Activated naive CD8-positive, alpha-beta T cell treated with anti-CD3 and anti-CD28 coated beads for 36 hours (primary cell): ENCODE data around the gene CENPV. TPM values are rescaled to one million over a fixed set of nuclear protein-coding genes. Genes with fewer than 3 reads are reported as not detected.
"Not testable (repeated sequence)": the region's sequence is repeated elsewhere in the genome, so short reads cannot be mapped to it uniquely, and the experiment has no call there.

Experiments used
- DNase-seq: peaks from one replicate; pipeline ENCODE4 v3.0.0; 2021
- H3K27ac Mint-ChIP-seq: one replicate; pipeline ENCODE4 v1.8.0; 2022; ENCODE audit warnings: mild to moderate bottlenecking, moderate library complexity, mixed read lengths
- H3K27me3 Mint-ChIP-seq: one replicate; pipeline ENCODE4 v1.8.0; 2022; ENCODE audit warnings: mild to moderate bottlenecking, mixed read lengths
- H3K36me3 Mint-ChIP-seq: one replicate; pipeline ENCODE4 v1.8.0; 2021; ENCODE audit warnings: mild to moderate bottlenecking, mixed read lengths
- H3K4me1 Mint-ChIP-seq: one replicate; pipeline ENCODE4 v1.8.0; 2021; ENCODE audit warnings: mixed read lengths
- H3K4me3 Mint-ChIP-seq: one replicate; pipeline ENCODE4 v1.8.0; 2022; ENCODE audit warnings: mild to moderate bottlenecking, moderate library complexity, mixed read lengths
- H3K9me3 Mint-ChIP-seq: one replicate; pipeline ENCODE4 v1.8.0; 2022; ENCODE audit warnings: mixed read lengths
- total RNA-seq, 2 experiments: library from RNA; stranded (reverse); gene quantifications; one replicate each; pipeline ENCODE4 v1.2.3, GENCODE V29; 2021

CENPV gene
- total RNA-seq, 2 experiments from 2014 or later, result 145 to 154 TPM

- Mint-ChIP-seq H3K4me1 (peaks cover 5% of the 10 kb centered on the region), H3K27me3 (no peaks in the 10 kb centered on the region), H3K4me3 (no peak overlapping the region), H3K36me3 (peaks cover 19% of the 10 kb centered on the region), H3K9me3 (no peaks in the 10 kb centered on the region), H3K27ac (no peak overlapping the region)
- no peak for DNase-seq
Observed at GRCh38 chr17:16306211-16306610, 47.1 kb downstream of the CENPV start.

GRCh38 chr17:16304830-16305229 is 48.4 kb downstream of the CENPV start:
- Mint-ChIP-seq H3K27ac (no peak overlapping the region), H3K36me3 (peaks cover 10% of the 10 kb centered on the region), H3K27me3 (no peaks in the 10 kb centered on the region), H3K4me3 (no peak overlapping the region), H3K9me3 (no peaks in the 10 kb centered on the region), H3K4me1 (no peaks in the 10 kb centered on the region)
- DNase-seq, result no peak

- Mint-ChIP-seq H3K4me1 (peaks cover 6% of the 10 kb centered on the region), H3K4me3 (no peak overlapping the region), H3K36me3 (peaks cover 7% of the 10 kb centered on the region), H3K9me3 (no peaks in the 10 kb centered on the region), H3K27me3 (no peaks in the 10 kb centered on the region), H3K27ac (no peak overlapping the region)
- no peak for DNase-seq
Observed at GRCh38 chr17:16302856-16303255, 50.4 kb downstream of the CENPV start.

GRCh38 chr17:16301963-16302855 is 51.1 kb downstream of the CENPV start:
- DNase-seq, result no peak
- peaks cover 11% of the 10 kb centered on the region for H3K4me1 Mint-ChIP-seq
- H3K27ac Mint-ChIP-seq, result no peak overlapping the region
- peaks cover 7% of the 10 kb centered on the region for H3K36me3 Mint-ChIP-seq
- no peak overlapping the region for H3K4me3 Mint-ChIP-seq
- no peaks in the 10 kb centered on the region for H3K27me3 Mint-ChIP-seq
- H3K9me3 Mint-ChIP-seq, result no peaks in the 10 kb centered on the region

- peaks cover 12% of the 10 kb centered on the region for H3K36me3 Mint-ChIP-seq
- H3K9me3 Mint-ChIP-seq, result no peaks in the 10 kb centered on the region
- DNase-seq, result no peak
- H3K4me1 Mint-ChIP-seq, result peaks cover 17% of the 10 kb centered on the region
- H3K27ac Mint-ChIP-seq, result no peak overlapping the region
- no peaks in the 10 kb centered on the region for H3K27me3 Mint-ChIP-seq
- H3K4me3 Mint-ChIP-seq, result no peak overlapping the region
Observed at GRCh38 chr17:16300554-16300953, 52.7 kb downstream of the CENPV start.

- Mint-ChIP-seq H3K4me1 (peaks cover 25% of the 10 kb centered on the region), H3K36me3 (peaks cover 20% of the 10 kb centered on the region), H3K27me3 (no peaks in the 10 kb centered on the region), H3K9me3 (no peaks in the 10 kb centered on the region), H3K4me3 (no peak overlapping the region), H3K27ac (no peak overlapping the region)
- DNase-seq, result no peak
Observed at GRCh38 chr17:16298140-16298662, 55.1 kb downstream of the CENPV start.

- H3K27me3 Mint-ChIP-seq, result no peaks in the 10 kb centered on the region
- H3K36me3 Mint-ChIP-seq, result peaks cover 22% of the 10 kb centered on the region
- peaks cover 27% of the 10 kb centered on the region for H3K4me1 Mint-ChIP-seq
- DNase-seq, result no peak
- H3K9me3 Mint-ChIP-seq, result no peaks in the 10 kb centered on the region
- no peak overlapping the region for H3K27ac Mint-ChIP-seq
- no peak overlapping the region for H3K4me3 Mint-ChIP-seq
Observed at GRCh38 chr17:16297367-16298139, 55.7 kb downstream of the CENPV start.

- not testable (repeated sequence) for H3K27me3 Mint-ChIP-seq, DNase-seq, H3K9me3 Mint-ChIP-seq, H3K27ac Mint-ChIP-seq, H3K4me3 Mint-ChIP-seq
- Mint-ChIP-seq H3K4me1 (peaks cover 32% of the 10 kb centered on the region), H3K36me3 (peaks cover 22% of the 10 kb centered on the region)
Observed at GRCh38 chr17:16296072-16296471, 57.2 kb downstream of the CENPV start.

- H3K36me3 Mint-ChIP-seq, result peaks cover 27% of the 10 kb centered on the region
- H3K27ac Mint-ChIP-seq, result no peak overlapping the region
- H3K4me1 Mint-ChIP-seq, result peaks cover 36% of the 10 kb centered on the region
- H3K4me3 Mint-ChIP-seq, result no peak overlapping the region
- no peaks in the 10 kb centered on the region for H3K9me3 Mint-ChIP-seq
- H3K27me3 Mint-ChIP-seq, result no peaks in the 10 kb centered on the region
- no peak for DNase-seq
Observed at GRCh38 chr17:16294560-16294959, 58.7 kb downstream of the CENPV start.

- H3K4me3 Mint-ChIP-seq, result no peak overlapping the region
- H3K27me3 Mint-ChIP-seq, result no peaks in the 10 kb centered on the region
- no peak overlapping the region for H3K27ac Mint-ChIP-seq
- no peaks in the 10 kb centered on the region for H3K9me3 Mint-ChIP-seq
- H3K4me1 Mint-ChIP-seq, result peaks cover 43% of the 10 kb centered on the region
- DNase-seq, result no peak
- peaks cover 28% of the 10 kb centered on the region for H3K36me3 Mint-ChIP-seq
Observed at GRCh38 chr17:16293931-16294330, 59.3 kb downstream of the CENPV start.

Other genes with a start within 250 kb of the CENPV start
- 100 to 1,000 TPM; 122 to 131 TPM for gene NCOR1, start 137.9 kb downstream of the CENPV start, total RNA-seq
- 10 to 100 TPM; 29.9 to 31.3 TPM for gene PIGL, start 136.3 kb downstream of the CENPV start, total RNA-seq
- gene UBB, start 27.6 kb upstream of the CENPV start, total RNA-seq, result 1,000 to 10,000 TPM; 1,498 to 1,547 TPM
- gene TRPV2, start 62.1 kb upstream of the CENPV start, total RNA-seq, result 10 to 100 TPM; 34.4 to 40.2 TPM
- 1 to 10 TPM; 1.5 to 1.7 TPM for gene LRRC75A, start 138.7 kb upstream of the CENPV start, total RNA-seq
- gene ZNF287, start 215.7 kb upstream of the CENPV start, total RNA-seq, result 1 to 10 TPM; 7.2 to 9.8 TPM